A549 (cell line): Measurements from ENCODE around the gene ITGBL1. TPM values are rescaled to one million over a fixed set of nuclear protein-coding genes. Genes with fewer than 3 reads are reported as not detected.

Experiments used
- ATAC-seq, 2 experiments: fragments of 200-7000 bp in 1 of 2; fragments of >200 bp in 1 of 2; cut with Nextera tagmentation in 1 of 2; cut with Tn5 transposase in 1 of 2; 3 replicates each; pipeline versions ENCODE4 v1.8.0 to v1.9.1; 2018 to 2020; ENCODE audit warnings: mild to moderate bottlenecking in 1 of 2, moderate library complexity in 1 of 2
- CTCF ChIA-PET: fragments of 300-600 bp; sonication (Branson Sonifier 250); formaldehyde crosslinking; extraction: SDS; loops from one replicate; lab custom pipeline; 2021; ENCODE audit warnings: antibody characterized with exemption, inconsistent platforms; lab: Yijun Ruan, JAX
- POLR2A ChIA-PET: fragments of 350-600 bp; formaldehyde crosslinking; extraction: SDS; loops from one replicate; lab custom pipeline; 2021; ENCODE audit warnings: antibody characterized with exemption, inconsistent platforms; lab: Yijun Ruan, JAX
- DNase-seq, 2 experiments: peaks; one replicate each; pipeline versions ENCODE4 v3.0.0 to v3.0.0-alpha.2; 2011 to 2016; ENCODE audit warnings: low read depth in 1 of 2, low spot score in 1 of 2
- FAIRE-seq: peaks from 2 replicates; lab custom pipeline; 2011; peaks lifted over from hg19 to GRCh38; lab: Jason Lieb, UNC
- H3K27ac ChIP-seq, 2 experiments: fragments of >200 bp; sonication (Bioruptor Twin); formaldehyde crosslinking; 3 replicates each; pipeline ENCODE4 v1.5.1; 2016 to 2017
- H3K4me1 ChIP-seq: fragments of >200 bp; sonication (Bioruptor Twin); formaldehyde crosslinking; 3 replicates; pipeline ENCODE4 v1.6.1; 2016
- H3K4me2 ChIP-seq: fragments of >200 bp; sonication (Bioruptor Twin); formaldehyde crosslinking; 3 replicates; pipeline ENCODE4 v1.6.1; 2016
- H3K4me3 ChIP-seq: fragments of >200 bp; sonication (Bioruptor Twin); formaldehyde crosslinking; 3 replicates; pipeline ENCODE4 v1.5.1; 2016
- H3K9me3 ChIP-seq: fragments of >200 bp; sonication (Bioruptor Twin); formaldehyde crosslinking; 3 replicates; pipeline ENCODE4 v1.6.1; 2016
- BHLHE40 ChIP-seq: IDR thresholded peaks from 2 replicates; pipeline ENCODE4 v1.6.1; 2012; ENCODE audit warnings: low read depth, low read length, inconsistent platforms
- EHF ChIP-seq: fragments of 250-450 bp; sonication (Bioruptor Pico); IDR thresholded peaks from 2 replicates; pipeline ENCODE4 v1.5.0; 2020; ENCODE audit warnings: mild to moderate bottlenecking
- EHMT2 ChIP-seq: fragments of 200-600 bp; sonication (generic); IDR thresholded peaks from 2 replicates; pipeline ENCODE4 v1.6.1; 2016; ENCODE audit warnings: antibody characterized with exemption, low read depth, mild to moderate bottlenecking, moderate library complexity
- FOSB ChIP-seq: fragments of 250-450 bp; sonication (Bioruptor Pico); IDR thresholded peaks from 2 replicates; pipeline ENCODE4 v1.5.0; 2020; ENCODE audit warnings: mild to moderate bottlenecking, moderate library complexity
- FOXS1 ChIP-seq: fragments of 250-450 bp; sonication (Bioruptor Pico); IDR thresholded peaks from 2 replicates; pipeline ENCODE4 v1.5.0; 2020; ENCODE audit warnings: mild to moderate bottlenecking, moderate library complexity
- GATA3 ChIP-seq: IDR thresholded peaks from 2 replicates; pipeline ENCODE4 v1.6.1; 2012; ENCODE audit warnings: borderline replicate concordance
- HDAC2 ChIP-seq: fragments of 200-600 bp; sonication (generic); IDR thresholded peaks from 2 replicates; pipeline ENCODE4 v1.6.1; 2016
- HOXA7 ChIP-seq: fragments of 250-450 bp; sonication (Bioruptor Pico); IDR thresholded peaks from 2 replicates; pipeline ENCODE4 v1.5.0; 2020; ENCODE audit warnings: mild to moderate bottlenecking, moderate library complexity
- HOXB13 ChIP-seq: fragments of 250-450 bp; sonication (Bioruptor Pico); IDR thresholded peaks from 2 replicates; pipeline ENCODE4 v1.5.0; 2020; ENCODE audit warnings: low read depth, mild to moderate bottlenecking, moderate library complexity
- HOXB5 ChIP-seq: fragments of 250-450 bp; sonication (Bioruptor Pico); IDR thresholded peaks from 2 replicates; pipeline ENCODE4 v1.5.0; 2020; ENCODE audit warnings: mild to moderate bottlenecking, moderate library complexity
- MAFK ChIP-seq: fragments of 450-650 bp; IDR thresholded peaks from 2 replicates; pipeline ENCODE4 v1.6.1; 2014; ENCODE audit not compliant: partially characterized antibody
- MYC ChIP-seq: IDR thresholded peaks from 2 replicates; pipeline ENCODE4 v1.6.1; 2012; ENCODE audit warnings: mild to moderate bottlenecking, inconsistent platforms, low read length, improper control_type of control experiment, borderline replicate concordance
- NFE2L2 ChIP-seq: fragments of 150-350 bp; conservative IDR thresholded peaks from 2 replicates; pipeline ENCODE4 v1.6.1; 2014; ENCODE audit warnings: low read length
- NR3C1 ChIP-seq: fragments of >200 bp; sonication (Bioruptor Twin); formaldehyde crosslinking; IDR thresholded peaks from 3 replicates; pipeline ENCODE4 v1.6.1; 2017
- RFX5 ChIP-seq: fragments of 450-650 bp; IDR thresholded peaks from 2 replicates; pipeline ENCODE4 v1.7.1; 2014; ENCODE audit warnings: antibody characterized with exemption, mild to moderate bottlenecking, moderate library complexity
- RNF2 ChIP-seq: fragments of 200-600 bp; sonication (generic); IDR thresholded peaks from 2 replicates; pipeline ENCODE4 v1.6.1; 2016; ENCODE audit warnings: low read depth, mild to moderate bottlenecking, antibody characterized with exemption, moderate library complexity, borderline replicate concordance
- ZC3H11A ChIP-seq: fragments of 450-650 bp; IDR thresholded peaks from 2 replicates; pipeline ENCODE4 v1.6.1; 2014; ENCODE audit warnings: antibody characterized with exemption, mild to moderate bottlenecking
- ZFP36 ChIP-seq: fragments of 450-650 bp; IDR thresholded peaks from 2 replicates; pipeline ENCODE4 v1.6.1; 2014; ENCODE audit warnings: borderline replicate concordance; ENCODE audit not compliant: partially characterized antibody
- ZSCAN20 ChIP-seq: fragments of 250-450 bp; sonication (Bioruptor Pico); IDR thresholded peaks from 2 replicates; pipeline ENCODE4 v1.8.0; 2022; ENCODE audit warnings: mild to moderate bottlenecking, moderate library complexity
- WGBS: methylation state at CpG from one replicate; pipeline ENCODE4 v1.1.6; 2017; ENCODE audit errors: missing lambda C conversion rate; 5-methylcytosine and 5-hydroxymethylcytosine counted together
- polyA plus RNA-seq, 4 experiments: library from polyadenylated mRNA; depleted of rRNA in 3 of 4; stranded (reverse); fragments of >200 nt; fragmentation: RNase III in 1 of 4; extraction: RNeasy Plus Mini Kit Qiagen cat#74134 plus additional on column Dnase treatment in 1 of 4; gene quantifications; 2 replicates in 3 of 4; 3 replicates in 1 of 4; pipeline ENCODE4 v1.2.3, GENCODE V29; 2011 to 2017
- TF ChIP-seq, protein P1 (sequence below): IDR thresholded peaks from 2 replicates; pipeline ENCODE4 v1.6.1; 2012; ENCODE audit warnings: low read depth, borderline replicate concordance
- TF ChIP-seq, protein P2 (sequence below): fragments of 250-450 bp; sonication (Bioruptor Pico); IDR thresholded peaks from 2 replicates; pipeline ENCODE4 v1.5.0; 2021; ENCODE audit warnings: mild to moderate bottlenecking, moderate library complexity, borderline replicate concordance
- TF ChIP-seq, protein P3 (sequence below): fragments of >200 bp; sonication (Bioruptor Twin); formaldehyde crosslinking; IDR thresholded peaks from 3 replicates; pipeline ENCODE4 v1.6.1; 2016
- TF ChIP-seq, protein P4 (sequence below): fragments of 450-650 bp; IDR thresholded peaks from 2 replicates; pipeline ENCODE4 v1.6.1; 2014; ENCODE audit warnings: antibody characterized with exemption
- TF ChIP-seq, protein P5 (sequence below): IDR thresholded peaks from 2 replicates; pipeline ENCODE4 v1.6.1; 2012
- TF ChIP-seq, protein P6 (sequence below): IDR thresholded peaks from 2 replicates; pipeline ENCODE4 v1.6.1; 2012

The ITGBL1 gene
- polyA plus RNA-seq, 2 of the 4 experiments (the other 2 are of a cell fraction), result 0.40 to 1.3 TPM

DNA sequence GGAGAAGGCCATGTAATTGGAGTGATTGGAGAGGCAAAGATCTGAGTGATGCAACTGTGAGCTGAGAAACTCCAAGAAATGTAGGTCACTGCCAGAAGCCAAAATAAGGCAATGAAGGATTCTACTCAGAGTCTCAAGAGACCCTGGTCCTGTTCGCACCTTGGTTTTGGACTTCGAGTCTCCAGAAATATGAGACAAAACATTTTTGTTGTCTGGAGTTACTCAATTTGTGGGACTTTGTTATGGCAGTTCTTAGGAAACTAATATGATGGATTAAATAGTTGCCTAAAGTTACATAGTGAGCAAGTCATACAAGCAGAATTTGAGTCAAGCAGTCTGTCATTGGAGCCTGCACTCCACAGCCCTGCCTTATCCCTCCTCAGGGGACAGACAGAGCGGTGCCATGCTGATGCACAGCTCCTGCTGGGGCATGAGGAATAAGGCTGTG lies 104.2 kb downstream of the ITGBL1 start:
- Histone ChIP-seq H3K4me2 (no peak overlapping the region), H3K4me1 (0 out of 3 replicates have a peak, but pooled peaks cover 3% of the 10 kb centered on the region), H3K9me3 (no peaks in the 10 kb centered on the region), H3K27ac (no peak overlapping the region), H3K4me3 (no peak overlapping the region)
- DNase-seq, result no peak
- POLR2A ChIA-PET, result no interaction called here
- no peak for FAIRE-seq
- 79% methylated on average over 2 of the region's 3 CpGs for WGBS
- TF ChIP-seq, protein P1, sequence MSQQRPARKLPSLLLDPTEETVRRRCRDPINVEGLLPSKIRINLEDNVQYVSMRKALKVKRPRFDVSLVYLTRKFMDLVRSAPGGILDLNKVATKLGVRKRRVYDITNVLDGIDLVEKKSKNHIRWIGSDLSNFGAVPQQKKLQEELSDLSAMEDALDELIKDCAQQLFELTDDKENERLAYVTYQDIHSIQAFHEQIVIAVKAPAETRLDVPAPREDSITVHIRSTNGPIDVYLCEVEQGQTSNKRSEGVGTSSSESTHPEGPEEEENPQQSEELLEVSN, result no peak
- TF ChIP-seq HDAC2, result no peak
- no peak for TF ChIP-seq GATA3
- TF ChIP-seq ZSCAN20, result no peak
- TF ChIP-seq MYC, result no peak
- TF ChIP-seq, protein P2, sequence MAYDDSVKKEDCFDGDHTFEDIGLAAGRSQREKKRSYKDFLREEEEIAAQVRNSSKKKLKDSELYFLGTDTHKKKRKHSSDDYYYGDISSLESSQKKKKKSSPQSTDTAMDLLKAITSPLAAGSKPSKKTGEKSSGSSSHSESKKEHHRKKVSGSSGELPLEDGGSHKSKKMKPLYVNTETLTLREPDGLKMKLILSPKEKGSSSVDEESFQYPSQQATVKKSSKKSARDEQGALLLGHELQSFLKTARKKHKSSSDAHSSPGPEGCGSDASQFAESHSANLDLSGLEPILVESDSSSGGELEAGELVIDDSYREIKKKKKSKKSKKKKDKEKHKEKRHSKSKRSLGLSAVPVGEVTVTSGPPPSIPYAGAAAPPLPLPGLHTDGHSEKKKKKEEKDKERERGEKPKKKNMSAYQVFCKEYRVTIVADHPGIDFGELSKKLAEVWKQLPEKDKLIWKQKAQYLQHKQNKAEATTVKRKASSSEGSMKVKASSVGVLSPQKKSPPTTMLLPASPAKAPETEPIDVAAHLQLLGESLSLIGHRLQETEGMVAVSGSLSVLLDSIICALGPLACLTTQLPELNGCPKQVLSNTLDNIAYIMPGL (CRISPR knock-in tag), result no peak
- no peak for ATAC-seq
- CTCF ChIA-PET, result interaction anchor here (1.5 kb wide), 1 partner anchor 201 kb away, joined by 4 read pairs; no protein-coding TSS in a partner anchor

DNA sequence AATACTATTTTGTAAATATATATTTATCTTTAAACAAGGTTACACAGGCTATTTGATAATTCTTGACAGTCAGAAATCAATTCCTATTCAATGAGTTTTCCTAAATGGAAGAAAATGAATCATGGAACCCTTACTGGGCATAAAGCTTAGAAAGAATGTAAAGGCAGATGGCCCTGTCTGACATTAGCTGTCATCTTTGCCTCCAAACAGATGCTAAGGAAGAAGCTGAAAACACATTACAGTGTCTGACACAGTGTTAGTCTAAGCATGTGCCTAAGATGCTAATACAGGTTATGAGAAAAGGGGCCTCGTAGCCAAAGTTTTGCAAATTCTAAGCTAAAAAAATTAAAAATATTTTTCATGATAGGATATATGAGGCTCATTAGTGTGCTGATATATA lies 112.8 kb downstream of the ITGBL1 start:
- ChIA-PET POLR2A (no interaction called here), CTCF (no interaction called here)
- 88% methylated on average over 1 of the region's 1 CpG for WGBS
- H3K4me1 ChIP-seq, result peaks cover 8% of the 10 kb centered on the region
- no peak for FAIRE-seq
- no peak overlapping the region for H3K27ac ChIP-seq
- H3K4me2 ChIP-seq, result no peak overlapping the region
- H3K4me3 ChIP-seq, result no peak overlapping the region
- no peak for TF ChIP-seq RNF2
- no peak for TF ChIP-seq HOXA7 (CRISPR knock-in tag)
- TF ChIP-seq ZSCAN20, result no peak
- TF ChIP-seq EHMT2, result no peak
- no peak for ATAC-seq
- no peaks in the 10 kb centered on the region for H3K9me3 ChIP-seq
- no peak for DNase-seq

DNA sequence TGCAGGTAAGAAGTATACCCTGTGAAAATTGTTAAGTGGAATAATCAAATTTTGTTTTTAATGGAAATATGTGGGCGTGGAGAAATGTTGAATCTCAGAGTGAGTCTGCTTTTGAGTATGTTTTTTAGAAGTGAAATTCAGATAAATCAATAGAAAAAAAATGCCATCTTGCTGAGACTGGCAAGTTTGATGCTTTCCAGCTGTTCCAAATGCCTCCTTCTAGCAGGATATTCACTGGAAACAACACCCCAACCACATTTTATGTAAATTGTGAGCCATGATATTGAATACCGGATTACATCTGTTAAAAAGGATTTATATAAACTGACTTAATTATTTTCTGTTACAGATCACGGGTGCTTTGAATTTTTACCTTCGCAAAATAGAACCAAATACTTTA lies 115.4 kb downstream of the ITGBL1 start:
- no peak for FAIRE-seq
- no peak for ATAC-seq
- no peak for DNase-seq
- no peaks in the 10 kb centered on the region for H3K9me3 ChIP-seq
- ChIA-PET CTCF (no interaction called here), POLR2A (no interaction called here)
- no peak overlapping the region for H3K27ac ChIP-seq
- no peak for TF ChIP-seq NFE2L2
- TF ChIP-seq BHLHE40, result no peak
- TF ChIP-seq EHMT2, result no peak
- TF ChIP-seq, protein P3, sequence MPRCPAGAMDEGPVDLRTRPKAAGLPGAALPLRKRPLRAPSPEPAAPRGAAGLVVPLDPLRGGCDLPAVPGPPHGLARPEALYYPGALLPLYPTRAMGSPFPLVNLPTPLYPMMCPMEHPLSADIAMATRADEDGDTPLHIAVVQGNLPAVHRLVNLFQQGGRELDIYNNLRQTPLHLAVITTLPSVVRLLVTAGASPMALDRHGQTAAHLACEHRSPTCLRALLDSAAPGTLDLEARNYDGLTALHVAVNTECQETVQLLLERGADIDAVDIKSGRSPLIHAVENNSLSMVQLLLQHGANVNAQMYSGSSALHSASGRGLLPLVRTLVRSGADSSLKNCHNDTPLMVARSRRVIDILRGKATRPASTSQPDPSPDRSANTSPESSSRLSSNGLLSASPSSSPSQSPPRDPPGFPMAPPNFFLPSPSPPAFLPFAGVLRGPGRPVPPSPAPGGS, result no peak
- no peak for TF ChIP-seq EHF
- TF ChIP-seq, protein P4, sequence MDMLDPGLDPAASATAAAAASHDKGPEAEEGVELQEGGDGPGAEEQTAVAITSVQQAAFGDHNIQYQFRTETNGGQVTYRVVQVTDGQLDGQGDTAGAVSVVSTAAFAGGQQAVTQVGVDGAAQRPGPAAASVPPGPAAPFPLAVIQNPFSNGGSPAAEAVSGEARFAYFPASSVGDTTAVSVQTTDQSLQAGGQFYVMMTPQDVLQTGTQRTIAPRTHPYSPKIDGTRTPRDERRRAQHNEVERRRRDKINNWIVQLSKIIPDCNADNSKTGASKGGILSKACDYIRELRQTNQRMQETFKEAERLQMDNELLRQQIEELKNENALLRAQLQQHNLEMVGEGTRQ, result no peak
- no peak for TF ChIP-seq RFX5
- TF ChIP-seq, protein P1, result no peak
- no peak for TF ChIP-seq MYC
- no peak for TF ChIP-seq HOXB13 (CRISPR knock-in tag)
- TF ChIP-seq MAFK, result no peak
- TF ChIP-seq, protein P5, sequence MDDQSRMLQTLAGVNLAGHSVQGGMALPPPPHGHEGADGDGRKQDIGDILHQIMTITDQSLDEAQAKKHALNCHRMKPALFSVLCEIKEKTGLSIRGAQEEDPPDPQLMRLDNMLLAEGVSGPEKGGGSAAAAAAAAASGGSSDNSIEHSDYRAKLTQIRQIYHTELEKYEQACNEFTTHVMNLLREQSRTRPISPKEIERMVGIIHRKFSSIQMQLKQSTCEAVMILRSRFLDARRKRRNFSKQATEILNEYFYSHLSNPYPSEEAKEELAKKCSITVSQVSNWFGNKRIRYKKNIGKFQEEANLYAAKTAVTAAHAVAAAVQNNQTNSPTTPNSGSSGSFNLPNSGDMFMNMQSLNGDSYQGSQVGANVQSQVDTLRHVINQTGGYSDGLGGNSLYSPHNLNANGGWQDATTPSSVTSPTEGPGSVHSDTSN, result no peak
- no peak for TF ChIP-seq HOXB5 (CRISPR knock-in tag)
- TF ChIP-seq ZFP36, result no peak
- TF ChIP-seq FOXS1 (CRISPR knock-in tag), result no peak
- no peak for TF ChIP-seq FOSB
- TF ChIP-seq, protein P6, sequence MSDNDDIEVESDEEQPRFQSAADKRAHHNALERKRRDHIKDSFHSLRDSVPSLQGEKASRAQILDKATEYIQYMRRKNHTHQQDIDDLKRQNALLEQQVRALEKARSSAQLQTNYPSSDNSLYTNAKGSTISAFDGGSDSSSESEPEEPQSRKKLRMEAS, result no peak
- no peak for TF ChIP-seq NR3C1
- no peak for TF ChIP-seq ZC3H11A
- 85% methylated on average over 4 of the region's 4 CpGs for WGBS
- H3K4me2 ChIP-seq, result no peak overlapping the region
- no peak overlapping the region for H3K4me3 ChIP-seq
- H3K4me1 ChIP-seq, result peaks cover 17% of the 10 kb centered on the region
